Measurements from ENCODE around the gene POLR3GL. TPM values are rescaled to one million over a fixed set of nuclear protein-coding genes. Genes with fewer than 3 reads are reported as not detected.

POLR3GL gene
- total RNA-seq, 1 donor from 2014 or later, result 12.1 TPM

DNA sequence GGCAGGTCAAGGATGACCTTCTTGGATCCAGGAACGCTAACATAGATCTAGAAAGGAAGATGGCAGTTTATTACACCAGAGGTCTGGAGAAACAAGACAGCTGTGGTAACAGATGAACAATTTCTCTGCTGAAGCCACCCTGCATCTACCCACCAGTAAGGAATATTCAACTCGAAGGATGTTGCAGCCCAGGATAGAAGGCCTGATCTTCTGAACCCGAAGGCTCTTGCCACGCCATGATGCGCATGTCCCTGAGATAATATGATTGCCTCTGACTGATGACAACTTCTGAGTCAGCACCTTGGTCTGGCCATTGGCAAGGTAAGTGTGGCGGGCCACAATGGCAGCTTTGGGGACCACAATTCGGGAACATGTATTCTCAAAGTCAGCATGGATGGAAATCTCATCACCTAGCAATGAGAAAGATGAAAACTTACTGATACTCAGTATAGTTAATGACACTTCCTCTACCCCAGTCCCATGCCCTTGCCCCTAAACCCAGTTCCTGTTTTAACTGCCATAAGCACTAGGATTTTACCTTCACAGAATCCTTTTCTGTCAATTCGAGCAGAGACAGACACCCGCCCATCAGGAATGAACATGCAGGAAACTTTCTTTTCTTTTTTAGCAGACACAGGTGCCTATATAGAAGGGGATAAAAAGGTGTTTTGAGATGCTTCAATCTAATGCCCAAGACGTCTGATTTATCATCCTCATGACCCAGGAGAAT lies 30.1 kb downstream of the POLR3GL start:
- Mint-ChIP-seq H3K4me3 (peak overlapping the region; percentile 93), H3K9me3 (no peaks in the 10 kb centered on the region), H3K4me1 (peaks cover 70% of the 10 kb centered on the region), H3K27me3 (no peaks in the 10 kb centered on the region), H3K36me3 (ENCODE audit: low read depth) (peaks cover 48% of the 10 kb centered on the region), H3K27ac (peak overlapping the region; percentile 98)
- intact Hi-C loops (cut with micrococcal nuclease), result loop anchor here (10.0 kb wide), 1 partner anchor 1550 kb away; the partner anchor contains the start of gene BCL9
- DNase-seq, result peak; percentile 77

- H3K27me3 Mint-ChIP-seq, result no peaks in the 10 kb centered on the region
- DNase-seq, result no peak
- H3K36me3 Mint-ChIP-seq (ENCODE audit: low read depth), result peaks cover 48% of the 10 kb centered on the region
- peak overlapping the region; percentile 93 for H3K4me3 Mint-ChIP-seq
- peak overlapping the region; percentile 98 for H3K27ac Mint-ChIP-seq
- no peaks in the 10 kb centered on the region for H3K9me3 Mint-ChIP-seq
- peaks cover 74% of the 10 kb centered on the region for H3K4me1 Mint-ChIP-seq
- intact Hi-C loops (cut with micrococcal nuclease), result loop anchor here (10.0 kb wide), 1 partner anchor 1549 kb away; the partner anchor contains the start of gene BCL9
These were observed 30.8 kb downstream of the POLR3GL start for GRCh38 chr1:145995148-145995881.

- DNase-seq, result peak; percentile 72
- Mint-ChIP-seq H3K4me3 (peak overlapping the region; percentile 93), H3K9me3 (no peaks in the 10 kb centered on the region), H3K36me3 (ENCODE audit: low read depth) (peaks cover 48% of the 10 kb centered on the region), H3K27me3 (no peaks in the 10 kb centered on the region), H3K27ac (peak overlapping the region; percentile 98), H3K4me1 (peaks cover 69% of the 10 kb centered on the region)
- intact Hi-C loops (cut with micrococcal nuclease), result loop anchor here (1.0 to 10.0 kb wide), 7 partner anchors 11 to 1549 kb away; partner anchors contain the start of genes ANKRD34A, BCL9, POLR3GL and RBM8A
These were observed 31.5 kb downstream of the POLR3GL start for GRCh38 chr1:145995964-145996432.

GRCh38 chr1:145996433-145997015 lies 32.0 kb downstream of the POLR3GL start, which contains the start of gene TXNIP:
TSS of gene TXNIP (minus strand) at chr1:145996579. CDS start at chr1:145996266, 313 bp downstream.
- H3K27me3 Mint-ChIP-seq, result no peaks in the 10 kb centered on the region
- H3K27ac Mint-ChIP-seq, result peak within 1 kb of the TSS; percentile 98
- DNase-seq, result peak; percentile 98
- peaks cover 68% of the 10 kb centered on the region for H3K4me1 Mint-ChIP-seq
- peak within 1 kb of the TSS; percentile 93 for H3K4me3 Mint-ChIP-seq
- H3K36me3 Mint-ChIP-seq (ENCODE audit: low read depth), result peaks cover 46% of the 10 kb centered on the region
- intact Hi-C loops (cut with micrococcal nuclease), result loop anchor here (1.0 to 10.0 kb wide), 7 partner anchors 11 to 1548 kb away; partner anchors contain the start of genes ANKRD34A, BCL9, POLR3GL and RBM8A
- no peaks in the 10 kb centered on the region for H3K9me3 Mint-ChIP-seq

DNA sequence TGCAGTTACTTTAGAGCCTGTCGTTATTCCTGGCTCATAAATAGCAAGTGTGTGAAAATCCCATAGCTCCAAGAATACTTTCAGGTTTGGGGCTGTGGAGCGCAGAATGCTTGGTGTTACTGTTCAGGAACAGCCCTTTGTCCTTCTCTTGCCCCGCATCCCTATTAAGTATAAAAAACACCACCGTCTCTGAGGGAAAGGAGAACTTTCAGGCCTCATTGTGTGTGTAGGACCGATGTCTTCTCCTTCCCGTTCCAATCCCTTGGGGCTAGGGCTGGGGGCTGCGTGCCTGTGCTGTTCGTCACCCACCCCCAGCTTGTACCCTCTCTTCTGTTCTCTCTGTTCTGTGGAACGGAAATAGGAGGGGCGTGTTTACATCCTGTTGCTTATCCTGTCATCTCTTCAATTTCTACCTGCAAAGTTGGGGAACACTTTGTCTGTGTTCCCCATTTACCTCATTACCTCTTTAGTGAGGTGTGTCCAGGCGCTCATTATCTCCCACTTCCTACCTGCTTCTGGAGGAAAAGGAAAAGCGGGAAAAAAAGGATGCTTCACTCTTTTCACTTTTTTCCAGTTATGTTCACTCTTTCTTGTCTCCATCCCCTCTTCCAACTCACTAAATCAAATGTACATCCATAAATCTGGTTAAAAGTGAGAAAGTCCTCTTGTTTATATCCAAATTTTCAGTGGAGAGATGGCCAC lies 32.7 kb downstream of the POLR3GL start:
- Mint-ChIP-seq H3K36me3 (ENCODE audit: low read depth) (peaks cover 40% of the 10 kb centered on the region), H3K27me3 (no peaks in the 10 kb centered on the region), H3K4me1 (peaks cover 63% of the 10 kb centered on the region), H3K4me3 (peak overlapping the region; percentile 93), H3K27ac (peak overlapping the region; percentile 98), H3K9me3 (no peaks in the 10 kb centered on the region)
- DNase-seq, result peak; percentile 91
- intact Hi-C loops (cut with micrococcal nuclease), result loop anchor here (2.0 to 10.0 kb wide), 2 partner anchors 56 to 1548 kb away; partner anchors contain the start of gene BCL9

- peaks cover 58% of the 10 kb centered on the region for H3K4me1 Mint-ChIP-seq
- H3K27ac Mint-ChIP-seq, result peak overlapping the region; percentile 98
- no peaks in the 10 kb centered on the region for H3K27me3 Mint-ChIP-seq
- no peaks in the 10 kb centered on the region for H3K9me3 Mint-ChIP-seq
- peaks cover 36% of the 10 kb centered on the region for H3K36me3 Mint-ChIP-seq (ENCODE audit: low read depth)
- intact Hi-C loops (cut with micrococcal nuclease), result loop anchor here (2.0 to 10.0 kb wide), 2 partner anchors 55 to 1547 kb away; partner anchors contain the start of gene BCL9
- no peak for DNase-seq
- H3K4me3 Mint-ChIP-seq, result peak overlapping the region; percentile 93
These were observed 33.2 kb downstream of the POLR3GL start for GRCh38 chr1:145997718-145998023.

DNA sequence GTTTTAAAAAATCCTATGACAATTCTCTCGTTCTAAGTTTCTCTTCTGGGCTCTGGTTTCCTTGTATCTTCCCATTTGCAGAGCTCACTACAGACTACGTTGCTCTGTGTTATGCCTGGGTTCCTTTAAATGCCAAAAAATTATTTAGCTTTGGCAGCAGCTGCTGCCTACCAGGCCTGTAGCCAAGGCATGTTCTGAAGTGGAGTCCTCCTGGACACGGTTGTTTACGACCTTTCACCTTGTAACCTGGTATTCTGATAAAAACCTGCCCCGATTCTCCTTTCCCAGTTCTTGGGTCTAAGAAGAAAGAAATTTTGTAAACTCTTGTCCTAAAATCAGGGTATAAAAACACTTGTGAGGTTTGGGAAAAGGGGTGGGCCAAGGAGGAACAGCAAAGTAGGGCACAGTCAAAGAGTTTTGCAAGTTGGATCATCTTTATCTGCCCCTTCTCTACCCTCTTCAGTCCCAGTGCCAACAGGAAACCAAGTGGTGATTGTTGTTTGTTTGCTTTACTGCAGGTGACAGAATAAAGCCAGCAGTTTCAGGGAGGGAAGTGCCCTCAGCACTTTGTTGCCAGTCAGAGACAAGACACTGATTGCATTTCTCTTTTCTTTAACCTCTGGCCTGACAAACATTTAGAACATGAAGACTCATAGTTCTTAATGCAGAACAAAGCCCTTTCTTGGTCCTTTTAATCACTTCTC lies 35.0 kb downstream of the POLR3GL start:
- intact Hi-C loops (cut with micrococcal nuclease), result loop anchor here (10.0 kb wide), 1 partner anchor 1545 kb away; the partner anchor contains the start of gene BCL9
- Mint-ChIP-seq H3K36me3 (ENCODE audit: low read depth) (peaks cover 18% of the 10 kb centered on the region), H3K4me3 (peak overlapping the region; percentile 93), H3K27ac (peak overlapping the region; percentile 98), H3K4me1 (peaks cover 45% of the 10 kb centered on the region), H3K27me3 (no peaks in the 10 kb centered on the region), H3K9me3 (no peaks in the 10 kb centered on the region)
- peak; percentile 73 for DNase-seq

DNA sequence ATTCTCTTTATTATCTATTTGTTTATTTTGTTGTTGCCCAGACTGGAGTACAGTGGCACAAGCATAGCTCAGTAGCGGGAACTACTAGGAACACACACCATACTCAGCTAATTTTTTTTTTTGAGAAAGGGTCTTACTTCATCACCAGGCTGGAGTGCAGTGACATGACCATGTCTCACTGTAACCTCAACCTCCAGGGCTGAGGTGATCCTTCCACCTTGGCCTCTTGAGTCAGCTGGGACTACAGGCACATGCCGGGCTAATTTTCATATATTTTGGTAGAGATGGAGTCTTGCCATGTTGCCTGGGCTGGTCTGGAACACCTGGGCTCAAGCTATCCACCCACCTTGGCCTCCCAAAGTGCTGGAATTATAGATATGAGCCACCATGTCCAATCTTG lies 37.2 kb downstream of the POLR3GL start:
- no peak for DNase-seq
- Mint-ChIP-seq H3K27ac (no peak overlapping the region), H3K9me3 (no peaks in the 10 kb centered on the region), H3K4me3 (no peak overlapping the region), H3K4me1 (peaks cover 55% of the 10 kb centered on the region), H3K27me3 (no peaks in the 10 kb centered on the region), H3K36me3 (ENCODE audit: low read depth) (no peaks in the 10 kb centered on the region)
- intact Hi-C loops (cut with micrococcal nuclease), result no loop called here

- Mint-ChIP-seq H3K27ac (peak overlapping the region; percentile 89), H3K4me1 (peaks cover 33% of the 10 kb centered on the region)
These were observed 43.1 kb downstream of the POLR3GL start for GRCh38 chr1:146007489-146008133.

GRCh38 chr1:146010126-146010738 lies 45.7 kb downstream of the POLR3GL start:
- Mint-ChIP-seq H3K27ac (no peak overlapping the region), H3K36me3 (ENCODE audit: low read depth) (no peaks in the 10 kb centered on the region), H3K4me3 (no peak overlapping the region), H3K27me3 (peaks cover 7% of the 10 kb centered on the region), H3K4me1 (peaks cover 29% of the 10 kb centered on the region), H3K9me3 (no peaks in the 10 kb centered on the region)
- no peak for DNase-seq
- intact Hi-C loops (cut with micrococcal nuclease), result no loop called here

More at GRCh38 chr1:146007489-146008133, 43.1 kb downstream of the POLR3GL start:
- no peaks in the 10 kb centered on the region for H3K9me3 Mint-ChIP-seq
- no peak for DNase-seq
- H3K36me3 Mint-ChIP-seq (ENCODE audit: low read depth), result no peaks in the 10 kb centered on the region
- H3K4me3 Mint-ChIP-seq, result peak overlapping the region; percentile 71
- intact Hi-C loops (cut with micrococcal nuclease), result loop anchor here (1.0 kb wide), 2 partner anchors 11 to 30 kb away; partner anchors contain the start of gene TXNIP
- no peaks in the 10 kb centered on the region for H3K27me3 Mint-ChIP-seq

DNA sequence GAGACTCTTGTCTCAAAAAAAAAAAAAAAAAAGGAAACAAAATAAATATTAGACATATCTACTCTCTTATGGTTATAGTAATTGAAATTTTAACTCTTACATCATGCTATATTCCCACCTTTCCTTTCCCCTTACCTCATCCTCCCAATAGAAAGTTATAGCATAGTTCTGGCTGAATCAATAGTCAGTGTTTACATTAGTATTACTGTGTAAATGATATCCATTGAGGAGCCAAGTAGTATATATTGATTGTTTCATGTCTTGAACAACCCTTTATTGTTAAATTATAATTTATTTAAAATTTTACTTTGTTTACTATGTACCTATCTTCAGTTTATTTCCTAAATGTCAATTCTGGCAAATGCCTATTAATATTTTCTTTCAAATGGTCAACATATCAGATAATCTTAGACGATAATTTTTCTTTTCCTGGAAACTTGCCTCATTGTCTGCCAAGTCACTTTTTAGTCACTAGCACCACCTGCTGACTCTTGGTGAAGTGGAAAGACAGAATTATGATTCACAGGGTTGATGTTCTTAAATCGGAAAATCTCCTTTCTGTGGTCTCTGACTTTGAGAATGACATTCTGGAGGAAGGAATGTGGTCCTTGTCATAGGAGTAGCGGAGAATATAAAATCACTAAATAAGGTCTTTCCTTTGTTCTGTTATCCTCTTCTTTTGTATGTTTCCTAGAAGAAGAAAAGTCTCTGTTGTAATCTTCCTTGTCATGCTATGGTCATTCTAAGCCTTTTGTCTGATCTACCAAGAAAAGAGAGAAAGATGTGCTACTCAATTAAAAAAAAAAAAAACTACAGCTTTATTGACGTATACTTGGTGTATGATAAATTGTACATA lies 48.4 kb downstream of the POLR3GL start:
- DNase-seq, result peak; percentile 90
- H3K27me3 Mint-ChIP-seq, result peaks cover 27% of the 10 kb centered on the region
- H3K36me3 Mint-ChIP-seq (ENCODE audit: low read depth), result no peaks in the 10 kb centered on the region
- no peaks in the 10 kb centered on the region for H3K9me3 Mint-ChIP-seq
- peak overlapping the region; percentile 28 for H3K27ac Mint-ChIP-seq
- H3K4me3 Mint-ChIP-seq, result no peak overlapping the region
- intact Hi-C loops (cut with micrococcal nuclease), result loop anchor here (1.0 to 2.0 kb wide), 2 partner anchors 122 to 168 kb away; partner anchors contain the start of gene NUDT17
- peaks cover 12% of the 10 kb centered on the region for H3K4me1 Mint-ChIP-seq

All from activated CD4-positive, alpha-beta T cell treated with anti-CD3 and anti-CD28 coated beads, Interleukin-2, amount 10 ng/mL, durations not matched to agents 24 days and 14 days (primary cell).